ENCODE results near the gene SPECC1.
"Not testable (repeated sequence)": the region's sequence is repeated elsewhere in the genome, so short reads cannot be mapped to it uniquely, and the experiment has no call there.

SPECC1 gene, protein sequence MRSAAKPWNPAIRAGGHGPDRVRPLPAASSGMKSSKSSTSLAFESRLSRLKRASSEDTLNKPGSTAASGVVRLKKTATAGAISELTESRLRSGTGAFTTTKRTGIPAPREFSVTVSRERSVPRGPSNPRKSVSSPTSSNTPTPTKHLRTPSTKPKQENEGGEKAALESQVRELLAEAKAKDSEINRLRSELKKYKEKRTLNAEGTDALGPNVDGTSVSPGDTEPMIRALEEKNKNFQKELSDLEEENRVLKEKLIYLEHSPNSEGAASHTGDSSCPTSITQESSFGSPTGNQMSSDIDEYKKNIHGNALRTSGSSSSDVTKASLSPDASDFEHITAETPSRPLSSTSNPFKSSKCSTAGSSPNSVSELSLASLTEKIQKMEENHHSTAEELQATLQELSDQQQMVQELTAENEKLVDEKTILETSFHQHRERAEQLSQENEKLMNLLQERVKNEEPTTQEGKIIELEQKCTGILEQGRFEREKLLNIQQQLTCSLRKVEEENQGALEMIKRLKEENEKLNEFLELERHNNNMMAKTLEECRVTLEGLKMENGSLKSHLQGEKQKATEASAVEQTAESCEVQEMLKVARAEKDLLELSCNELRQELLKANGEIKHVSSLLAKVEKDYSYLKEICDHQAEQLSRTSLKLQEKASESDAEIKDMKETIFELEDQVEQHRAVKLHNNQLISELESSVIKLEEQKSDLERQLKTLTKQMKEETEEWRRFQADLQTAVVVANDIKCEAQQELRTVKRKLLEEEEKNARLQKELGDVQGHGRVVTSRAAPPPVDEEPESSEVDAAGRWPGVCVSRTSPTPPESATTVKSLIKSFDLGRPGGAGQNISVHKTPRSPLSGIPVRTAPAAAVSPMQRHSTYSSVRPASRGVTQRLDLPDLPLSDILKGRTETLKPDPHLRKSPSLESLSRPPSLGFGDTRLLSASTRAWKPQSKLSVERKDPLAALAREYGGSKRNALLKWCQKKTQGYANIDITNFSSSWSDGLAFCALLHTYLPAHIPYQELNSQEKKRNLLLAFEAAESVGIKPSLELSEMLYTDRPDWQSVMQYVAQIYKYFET

DNA sequence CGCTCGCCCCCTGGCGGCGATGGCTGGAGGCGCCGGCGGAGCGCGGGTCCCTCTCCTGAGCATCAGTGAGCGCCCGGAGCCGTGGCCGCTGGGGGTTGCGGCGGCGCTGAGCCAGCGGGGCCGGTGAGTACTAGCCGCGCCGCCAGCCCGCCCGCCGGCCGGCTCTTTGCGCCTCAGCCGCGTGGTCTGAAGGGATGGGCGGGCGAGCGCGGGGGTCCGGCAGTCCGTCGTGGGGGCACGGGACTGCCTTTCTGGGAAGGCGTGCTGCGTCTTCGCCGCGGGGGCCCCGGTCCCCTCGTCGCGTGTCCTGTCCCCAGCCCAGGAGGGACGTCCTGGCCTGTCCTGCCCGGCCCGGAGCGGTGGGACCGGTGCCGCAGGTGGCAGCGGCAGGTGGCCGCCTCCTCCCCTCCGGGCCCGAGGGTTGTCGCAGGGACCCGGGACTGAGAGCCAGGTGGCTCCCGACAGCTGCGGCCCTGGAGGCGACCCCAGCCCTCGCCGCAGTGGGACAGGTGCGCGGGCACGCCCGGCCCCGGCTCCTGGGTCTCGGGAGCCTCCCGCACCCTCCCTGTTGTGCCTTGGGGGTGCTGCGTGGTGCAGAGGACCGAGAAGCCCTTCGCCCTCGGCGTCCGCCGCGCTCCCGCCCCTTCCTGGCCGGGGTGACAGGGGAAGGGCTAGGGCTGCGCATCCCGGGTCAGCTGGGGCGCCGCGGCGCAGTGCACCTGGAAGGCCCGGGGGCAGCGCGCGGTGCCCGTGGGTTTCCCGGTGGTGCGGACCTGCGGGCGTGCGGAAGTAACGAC lies at the start of gene SPECC1:
Gene SPECC1, plus strand, starts transcription at position 58 of the 797 bp plus-strand sequence. CDS start 87,293 bp downstream, outside the sequence.
- peak; percentile 88 to 90 for DNase-seq

DNA sequence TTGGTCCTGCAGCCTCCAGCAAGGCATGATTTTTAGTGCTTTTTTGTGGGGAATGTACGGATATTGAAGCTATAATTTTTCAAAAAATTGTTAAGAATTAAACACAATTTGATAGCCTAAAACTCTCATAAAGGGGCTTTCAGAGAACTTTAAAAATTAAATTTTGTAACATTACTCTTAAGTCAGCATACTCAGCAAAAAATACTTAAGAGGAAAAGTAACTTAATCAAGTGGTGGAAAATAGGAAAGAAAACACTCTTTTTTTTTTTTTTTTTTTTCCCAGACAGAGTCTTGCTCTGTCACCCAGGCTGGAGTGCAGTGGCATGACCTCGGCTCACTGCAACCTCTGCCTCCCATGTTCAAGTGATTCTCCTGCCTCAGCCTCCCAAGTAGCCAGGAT lies 46.2 kb upstream of the SPECC1 start:
- not testable (repeated sequence) for DNase-seq

DNA sequence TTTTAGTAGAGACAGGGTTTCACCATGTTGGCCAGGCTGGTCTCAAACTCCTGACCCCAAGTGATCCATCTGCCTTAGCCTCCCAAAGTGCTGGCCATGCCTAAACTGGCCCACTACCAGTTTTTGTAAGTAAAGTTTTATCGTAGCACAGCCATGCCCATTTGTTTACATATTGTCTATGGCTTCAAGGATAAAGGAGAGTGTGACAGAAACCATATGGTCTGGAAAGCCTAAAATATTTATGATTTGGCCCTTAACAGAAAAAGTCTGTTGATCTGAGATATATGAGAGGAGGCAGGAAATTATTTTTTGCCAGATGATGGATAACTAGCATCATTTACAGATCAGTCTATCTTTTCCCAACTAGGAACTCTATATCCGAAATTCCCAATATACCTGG lies 36.0 kb upstream of the SPECC1 start:
- no peak for DNase-seq

DNA sequence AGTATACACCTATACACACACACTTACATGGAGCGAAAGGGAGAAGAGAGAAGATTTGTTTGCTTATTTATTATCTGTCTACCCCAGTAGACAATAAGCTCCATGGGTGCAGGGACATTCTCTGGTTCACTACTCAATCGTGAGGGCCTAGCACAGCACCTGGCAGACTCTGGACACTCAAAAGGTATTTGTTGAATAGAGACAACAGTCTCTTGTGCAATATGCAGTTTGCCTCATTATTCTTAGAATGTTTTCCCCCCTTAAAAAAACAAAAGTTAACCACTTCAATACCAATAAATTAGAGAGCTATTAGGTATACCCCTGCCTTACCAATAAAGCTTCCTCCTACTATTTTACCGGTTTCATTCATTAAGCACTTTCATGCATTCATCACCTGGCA lies 33.6 kb upstream of the SPECC1 start:
- DNase-seq = no peak

DNA sequence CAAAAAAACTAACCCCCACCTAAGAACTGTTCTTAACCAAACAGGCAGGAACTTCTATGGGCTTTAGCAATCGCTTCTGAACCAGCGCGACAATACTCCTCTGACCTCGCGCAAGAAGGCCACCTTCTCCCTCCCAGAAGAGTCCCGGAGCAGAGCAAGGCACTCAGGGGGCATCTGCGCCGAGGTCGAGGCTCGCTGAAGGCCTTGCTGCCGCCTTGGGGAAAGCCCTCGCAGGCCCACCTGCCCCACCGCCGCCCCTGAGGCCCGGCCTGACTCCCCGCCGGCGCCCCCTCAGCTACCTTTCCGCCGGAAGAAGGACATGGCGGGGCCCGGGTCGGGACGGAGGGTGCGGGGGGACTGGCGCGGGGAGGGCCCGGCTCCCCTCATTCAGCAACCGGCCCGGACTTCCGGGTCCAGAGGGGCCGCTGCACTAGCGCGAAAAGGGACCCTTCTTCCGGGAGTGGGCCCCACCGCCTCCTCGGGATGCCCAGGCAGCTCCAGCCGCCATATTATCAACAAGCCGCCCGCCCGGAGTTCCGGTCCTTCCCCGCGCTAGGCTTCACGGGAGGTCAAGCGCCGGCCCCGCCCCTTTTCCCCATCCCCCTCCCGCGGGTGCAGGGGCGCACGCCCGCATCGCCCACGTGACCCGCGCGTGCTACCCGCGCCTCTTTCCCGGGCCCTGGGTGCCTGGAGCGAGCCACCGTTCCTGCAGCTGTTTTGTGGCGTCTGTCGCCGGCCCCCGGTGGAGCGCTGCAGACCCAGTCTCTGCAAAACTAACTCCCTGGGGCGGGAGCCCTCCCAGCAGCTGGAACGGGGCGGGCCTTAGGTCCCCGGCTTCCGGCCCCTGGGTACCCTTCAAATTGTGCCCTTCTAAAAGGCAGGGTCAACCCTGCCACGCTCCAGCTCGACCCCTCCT lies 31.6 kb upstream of the SPECC1 start, which contains the start of gene AKAP10:
Gene AKAP10, minus strand, starts transcription at position 536 of the 916 bp plus-strand sequence. Its CDS starts 149 bp downstream, at position 387.
- DNase-seq = peak; percentile 97 to 98

DNA sequence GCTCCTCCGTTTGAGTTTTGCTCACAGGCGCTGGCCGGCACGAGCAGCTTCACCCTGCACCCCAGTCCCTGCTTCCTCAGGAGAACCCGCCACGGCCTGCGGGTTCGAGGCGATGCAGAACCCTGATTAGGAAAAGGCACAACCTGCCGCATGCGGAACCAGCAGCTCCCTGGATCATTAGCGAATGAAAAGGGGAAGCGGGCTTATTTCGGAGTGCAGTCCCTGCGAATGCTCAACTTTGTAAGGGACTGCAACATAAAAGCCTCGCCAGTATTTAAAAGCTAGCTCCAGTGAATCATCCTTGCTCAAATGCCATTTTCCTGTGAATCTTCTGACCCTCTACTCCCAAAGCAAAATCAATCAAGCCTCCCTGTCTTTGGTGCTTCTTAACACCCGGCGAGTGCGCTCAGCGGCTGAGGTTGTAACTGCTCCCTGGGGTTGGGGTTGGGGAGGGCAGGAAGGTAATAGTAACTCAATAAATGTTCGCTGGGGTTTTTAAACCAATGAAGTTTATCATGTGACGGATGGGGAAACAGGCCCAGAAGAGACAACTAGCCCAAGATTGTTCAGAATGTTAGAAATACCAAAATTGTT lies 30.9 kb upstream of the SPECC1 start:
- peak; percentile 27 to 42 for DNase-seq

DNA sequence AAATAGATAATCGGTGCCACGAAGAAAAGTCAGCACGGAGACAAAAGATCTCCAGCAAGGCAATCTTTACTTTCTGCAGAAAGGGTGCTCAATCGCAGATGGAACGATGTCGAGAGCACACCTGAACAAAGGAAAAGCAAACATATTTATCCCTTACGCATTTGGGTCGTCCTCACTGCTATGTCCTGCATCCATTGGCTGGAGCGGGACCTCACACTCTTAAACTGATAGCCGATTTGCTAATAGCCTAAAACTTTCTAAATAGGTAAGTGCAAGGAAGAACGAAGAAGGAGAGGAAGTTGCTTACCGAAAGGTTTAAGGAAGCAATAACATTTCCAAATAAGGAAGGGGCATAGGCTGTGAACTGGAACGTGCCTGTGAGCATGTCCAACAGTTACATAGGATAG lies 30.4 kb upstream of the SPECC1 start:
- no peak for DNase-seq

DNA sequence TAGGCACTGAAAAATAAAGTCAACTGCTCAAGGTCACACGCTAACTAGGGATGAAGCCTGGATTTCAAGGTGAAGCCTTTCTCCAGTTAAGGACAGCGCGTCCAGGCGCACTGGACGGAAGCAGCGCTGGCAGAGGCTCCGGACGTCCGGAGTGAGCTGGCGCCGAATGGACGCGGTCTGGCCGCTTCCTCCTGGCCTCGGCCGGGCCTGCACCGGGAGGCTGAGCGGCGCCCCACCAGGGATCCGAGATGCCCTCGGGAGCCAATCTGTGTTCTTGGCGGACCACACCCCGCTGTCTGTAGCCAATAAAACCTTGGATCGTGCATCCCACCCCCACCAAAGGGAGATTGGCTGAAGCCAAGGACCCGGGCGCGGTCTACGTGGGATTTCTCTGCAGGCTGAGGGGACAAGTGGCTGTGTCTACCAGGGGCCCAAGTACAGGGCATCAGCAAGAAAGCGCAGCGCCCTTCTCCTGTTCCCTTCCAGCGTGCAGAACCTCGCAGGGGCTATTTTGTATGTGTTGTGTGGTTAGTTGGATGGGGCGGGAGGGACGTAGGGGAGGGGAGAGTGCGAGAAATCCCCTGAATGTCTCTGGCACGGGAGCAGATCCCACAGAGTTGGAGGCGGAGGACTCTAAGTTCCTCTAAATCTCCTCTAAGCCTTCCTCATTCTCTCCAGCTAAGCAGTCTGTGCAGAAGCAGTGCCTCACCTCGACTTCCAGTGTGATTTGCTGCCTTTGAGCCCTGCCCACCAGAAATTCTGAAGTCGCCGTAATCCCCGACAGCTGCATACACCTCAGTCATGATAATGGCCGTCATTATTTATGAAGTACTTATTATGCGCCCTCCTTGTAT lies 29.0 kb upstream of the SPECC1 start:
- DNase-seq = no peak

DNA sequence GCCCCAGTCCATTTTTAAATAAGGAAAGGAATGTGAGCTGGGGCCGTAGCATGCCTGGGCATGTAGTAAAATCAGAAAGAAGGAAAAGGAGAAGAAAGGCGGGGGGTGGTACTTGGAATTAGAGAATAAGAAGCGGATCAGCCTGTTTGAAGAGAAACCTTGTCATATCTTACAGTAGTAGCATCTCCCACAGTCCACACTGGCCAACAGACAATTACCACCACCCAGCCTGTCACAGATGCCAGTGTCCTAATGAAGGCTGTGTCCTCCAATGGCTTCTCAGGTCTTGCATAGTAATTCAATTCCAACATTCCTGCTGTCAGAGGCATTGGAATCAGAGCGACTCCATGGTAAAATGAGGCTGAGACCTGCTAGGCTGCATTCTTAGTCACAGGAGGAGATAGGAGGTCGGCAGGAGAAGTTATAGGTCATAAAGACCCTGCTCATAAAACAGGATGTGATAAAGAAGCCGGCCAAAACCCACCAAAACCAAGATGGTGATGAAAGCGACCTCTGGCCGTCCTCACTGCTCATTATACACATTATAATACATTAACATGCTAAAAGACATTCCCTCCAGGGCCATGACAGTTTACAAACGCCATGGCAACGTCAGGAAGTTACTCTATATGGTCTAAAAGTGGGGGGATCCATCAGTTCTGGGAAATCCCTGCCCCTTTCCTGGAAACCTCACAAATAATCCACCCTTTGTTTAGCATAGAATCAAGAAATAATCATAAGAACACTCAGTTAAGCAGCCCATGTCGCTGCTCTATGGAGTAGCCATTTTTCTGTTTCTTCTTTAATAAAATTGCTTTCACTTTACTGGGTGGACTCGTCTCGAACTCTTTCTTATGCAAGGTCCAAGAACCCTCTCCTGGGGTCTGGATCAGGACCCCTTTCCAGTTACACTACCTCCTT lies 22.0 kb upstream of the SPECC1 start:
- no peak for DNase-seq

DNA sequence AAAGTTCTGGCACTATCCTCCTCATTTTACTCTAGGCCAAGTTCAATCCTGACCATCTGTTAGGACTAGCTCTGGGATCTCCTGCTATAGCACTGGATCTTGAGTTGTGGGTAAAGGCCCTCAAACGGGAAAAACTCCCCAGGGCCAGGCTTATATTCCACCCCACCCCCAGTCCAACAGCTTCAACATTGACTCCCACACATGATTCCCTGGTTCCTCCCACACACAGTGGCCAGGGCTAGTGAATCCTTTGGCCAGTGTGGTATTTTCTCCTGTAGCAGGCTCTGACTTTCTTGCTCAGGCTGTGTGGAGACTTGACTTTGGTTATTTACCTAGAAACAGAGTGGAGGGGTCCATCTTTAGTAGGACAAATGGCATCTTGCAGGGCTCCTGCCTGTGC lies 21.3 kb upstream of the SPECC1 start:
- DNase-seq = no peak

DNA sequence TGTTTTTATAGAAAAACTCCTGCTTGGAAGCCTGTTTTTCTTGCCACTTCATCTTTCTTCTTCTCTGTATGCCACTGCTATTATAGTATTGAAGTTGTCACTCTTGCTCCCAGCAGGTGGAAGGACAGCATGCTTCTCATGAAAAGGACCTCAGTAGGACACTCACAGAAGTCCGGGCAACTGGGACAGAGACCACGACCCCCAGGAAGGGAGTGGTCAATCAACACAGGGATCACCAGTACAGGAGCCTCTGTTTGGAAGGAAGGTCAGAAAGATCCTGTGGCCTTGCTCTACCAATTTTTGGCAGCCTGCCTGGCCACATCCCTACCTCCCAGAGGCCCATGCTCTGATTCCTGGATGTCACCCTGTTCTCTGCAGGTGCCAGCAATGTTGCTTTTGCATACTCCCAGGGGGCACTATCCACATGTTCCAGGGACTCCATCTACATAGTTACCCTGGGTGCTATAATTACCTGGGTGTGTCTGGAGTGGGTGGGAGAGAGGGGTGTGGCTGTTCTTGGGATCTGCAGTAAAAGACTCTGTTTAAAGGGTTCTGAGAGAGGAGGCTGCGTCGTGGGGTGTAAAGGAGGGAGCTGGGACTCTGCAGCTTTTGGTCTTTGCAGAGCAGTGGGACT lies 17.8 kb upstream of the SPECC1 start:
- DNase-seq = no peak

DNA sequence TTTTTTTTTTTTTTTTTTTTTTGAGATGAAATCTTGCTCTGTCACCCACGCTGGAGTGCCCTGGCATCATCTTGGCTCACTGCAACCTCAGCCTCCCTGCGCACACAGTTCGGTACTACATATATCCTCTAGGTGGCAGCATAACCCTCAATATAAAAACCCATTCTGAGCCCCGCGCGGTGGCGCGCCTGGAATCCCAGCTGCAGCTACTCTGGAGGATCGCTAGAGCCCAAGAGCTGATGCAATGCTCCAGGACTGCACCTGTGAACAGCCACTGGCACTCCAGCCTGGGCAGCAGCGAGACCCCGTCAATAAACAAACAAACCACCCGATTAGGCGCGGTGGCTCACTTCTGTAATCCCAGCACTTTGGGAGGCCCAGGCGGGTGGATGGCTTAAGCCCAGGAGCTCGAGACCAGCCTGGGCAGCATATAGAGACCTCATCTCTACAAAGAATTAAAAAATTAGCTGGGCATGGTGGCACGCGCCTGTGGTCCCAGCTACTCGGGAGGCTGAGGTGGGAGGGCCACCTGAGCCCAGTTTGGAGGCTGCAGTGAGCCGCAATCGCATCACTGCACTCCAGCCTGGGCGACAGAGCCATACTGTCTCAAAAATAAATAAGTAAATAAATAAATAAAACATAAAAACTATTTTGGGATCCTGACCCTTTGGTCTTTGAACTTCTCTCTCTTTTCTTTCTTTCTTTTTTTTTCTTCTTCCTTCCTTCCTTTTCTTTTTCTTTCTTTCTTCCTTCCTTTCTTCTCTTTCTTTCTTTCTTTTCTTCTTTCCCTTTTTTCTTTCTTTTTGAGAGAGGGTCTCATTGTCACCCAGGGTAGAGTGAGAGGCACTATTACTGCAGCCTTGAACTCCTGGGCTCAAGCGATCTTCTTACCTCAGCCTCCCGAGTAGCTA lies 16.1 kb upstream of the SPECC1 start:
- DNase-seq = peak; percentile 75 to 77

DNA sequence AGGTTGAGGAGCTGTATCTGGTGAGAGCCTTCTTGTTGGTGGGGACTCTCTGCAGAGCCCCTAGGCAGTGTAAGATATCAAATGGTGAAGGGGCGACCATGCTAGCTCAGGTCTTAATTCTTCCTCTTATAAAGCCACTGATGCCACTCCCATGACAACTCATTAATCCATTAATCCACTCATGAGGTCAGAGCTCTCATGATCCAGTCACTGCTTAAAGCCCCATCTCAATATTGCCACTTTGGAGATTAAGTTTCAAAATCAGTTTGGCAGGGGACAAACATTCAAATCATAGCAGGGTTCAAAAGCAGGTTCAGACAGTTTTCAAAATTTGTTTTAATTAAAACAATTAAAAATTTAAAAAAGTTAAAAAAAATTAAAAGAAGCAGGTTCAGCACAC lies 13.1 kb upstream of the SPECC1 start:
- no peak for DNase-seq

DNA sequence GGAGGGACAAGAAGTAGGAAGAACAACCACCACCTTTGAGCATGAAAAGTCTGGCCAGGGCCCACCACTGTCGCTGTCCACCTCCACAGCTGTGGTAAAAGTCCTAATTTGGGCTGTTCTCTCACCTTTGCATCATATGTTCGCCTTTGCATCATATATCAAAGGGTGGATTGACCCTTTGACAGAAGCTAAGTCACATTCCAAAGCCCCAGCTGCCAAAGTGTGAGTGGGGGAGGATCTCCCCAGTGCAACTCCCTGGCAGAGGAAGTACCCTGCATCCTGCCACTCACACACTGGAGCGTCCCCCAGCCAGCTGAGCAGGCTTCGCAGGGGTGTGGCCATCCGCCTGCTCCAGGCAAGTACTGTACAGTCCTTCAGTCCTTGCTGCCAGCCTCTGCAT lies 12.7 kb upstream of the SPECC1 start:
- DNase-seq = no peak

DNA sequence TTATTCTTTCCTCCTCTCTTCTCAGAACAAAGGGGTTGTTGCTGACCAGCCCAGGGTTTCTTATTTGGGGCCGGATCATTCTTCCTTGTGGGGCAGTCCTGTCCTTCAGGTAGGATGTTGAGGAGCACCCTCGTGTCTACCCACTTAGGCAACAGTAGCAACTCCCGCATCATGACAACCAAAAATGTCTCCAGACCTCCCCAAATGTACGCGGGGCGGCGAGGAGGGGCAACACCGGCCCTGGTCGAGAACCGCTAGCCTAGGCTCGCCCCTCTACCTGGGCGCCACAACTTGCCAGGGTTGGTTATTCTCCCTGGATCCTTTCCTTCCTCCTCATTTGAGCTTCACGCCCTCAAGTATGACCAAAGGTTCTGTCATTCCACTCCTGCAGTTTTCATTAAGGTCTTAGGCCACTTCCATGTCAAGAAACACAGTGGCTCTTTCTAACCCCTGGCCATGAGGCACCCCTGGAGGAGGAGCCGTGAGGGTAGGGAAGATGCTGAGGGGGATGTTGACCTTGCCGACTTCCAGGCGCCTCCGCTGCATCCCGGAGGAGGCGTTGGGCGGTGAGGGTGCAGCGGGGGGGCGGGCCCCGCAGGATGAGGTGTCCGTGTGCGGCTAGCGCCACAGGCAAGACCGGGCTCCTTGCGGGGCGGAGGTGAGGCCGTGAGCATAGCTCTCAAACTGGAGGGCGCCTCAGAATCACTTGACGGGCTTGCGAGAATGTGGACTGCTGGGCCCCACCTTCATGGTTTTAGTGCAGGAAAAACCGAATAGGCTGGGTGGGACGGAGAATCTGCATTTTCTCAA lies 712 bp upstream of the SPECC1 start:
- peak; percentile 22 to 28 for DNase-seq

DNA sequence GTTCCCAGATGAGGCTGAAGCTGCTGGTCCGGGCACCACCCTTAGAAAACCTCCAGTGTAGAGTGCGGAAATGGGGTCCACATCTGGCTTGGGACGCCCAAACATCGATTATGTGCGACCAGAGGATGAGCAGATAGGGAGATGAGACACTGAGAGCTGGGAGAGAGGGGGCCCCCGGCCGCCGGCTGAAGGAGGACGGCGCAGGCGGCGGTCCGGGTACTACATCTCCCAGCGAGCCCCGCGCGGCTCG lies 182 bp upstream of the SPECC1 start:
- DNase-seq = no peak

Measured in stimulated activated CD4-positive, alpha-beta T cell treated with anti-CD3 and anti-CD28 coated beads, Interleukin-2, amount 100 ng/mL, for 24 hours (primary cell).